WI38 (cell line): ENCODE measurements around the gene TTLL4.

Experiments
- H3K4me3 ChIP-seq: 2 replicates; pipeline ENCODE4 v1.5.1; 2011; ENCODE audit warnings: low read depth, mild to moderate bottlenecking, control low read depth, low read length
- TF ChIP-seq, protein P1 (sequence below): IDR thresholded peaks from 2 replicates; pipeline ENCODE4 v1.5.1; 2012; ENCODE audit warnings: low read depth, mild to moderate bottlenecking, control low read depth, low read length

TTLL4 gene

DNA sequence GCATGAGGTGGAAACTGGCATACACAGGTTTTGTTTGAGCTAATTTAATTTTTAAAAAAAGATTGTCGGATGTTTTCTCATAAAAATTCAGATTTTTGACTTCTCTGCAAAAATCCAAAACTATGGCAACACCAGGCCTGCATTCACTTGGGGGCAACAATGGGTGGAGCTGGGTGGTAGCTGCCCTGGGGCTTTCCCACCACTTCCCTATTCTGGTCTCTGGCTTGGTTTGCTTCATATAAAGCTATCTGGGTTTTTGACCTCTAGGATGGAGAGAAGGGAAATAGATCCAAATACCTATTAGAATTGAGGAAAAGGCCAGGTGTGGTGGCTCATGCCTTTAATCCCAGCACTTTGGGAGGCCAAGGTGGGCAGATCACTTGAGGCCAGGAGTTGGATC, 65.9 kb downstream of the TTLL4 start:
- H3K4me3 ChIP-seq, result no peak overlapping the region
- TF ChIP-seq, protein P1, sequence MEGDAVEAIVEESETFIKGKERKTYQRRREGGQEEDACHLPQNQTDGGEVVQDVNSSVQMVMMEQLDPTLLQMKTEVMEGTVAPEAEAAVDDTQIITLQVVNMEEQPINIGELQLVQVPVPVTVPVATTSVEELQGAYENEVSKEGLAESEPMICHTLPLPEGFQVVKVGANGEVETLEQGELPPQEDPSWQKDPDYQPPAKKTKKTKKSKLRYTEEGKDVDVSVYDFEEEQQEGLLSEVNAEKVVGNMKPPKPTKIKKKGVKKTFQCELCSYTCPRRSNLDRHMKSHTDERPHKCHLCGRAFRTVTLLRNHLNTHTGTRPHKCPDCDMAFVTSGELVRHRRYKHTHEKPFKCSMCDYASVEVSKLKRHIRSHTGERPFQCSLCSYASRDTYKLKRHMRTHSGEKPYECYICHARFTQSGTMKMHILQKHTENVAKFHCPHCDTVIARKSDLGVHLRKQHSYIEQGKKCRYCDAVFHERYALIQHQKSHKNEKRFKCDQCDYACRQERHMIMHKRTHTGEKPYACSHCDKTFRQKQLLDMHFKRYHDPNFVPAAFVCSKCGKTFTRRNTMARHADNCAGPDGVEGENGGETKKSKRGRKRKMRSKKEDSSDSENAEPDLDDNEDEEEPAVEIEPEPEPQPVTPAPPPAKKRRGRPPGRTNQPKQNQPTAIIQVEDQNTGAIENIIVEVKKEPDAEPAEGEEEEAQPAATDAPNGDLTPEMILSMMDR, result no peak

DNA sequence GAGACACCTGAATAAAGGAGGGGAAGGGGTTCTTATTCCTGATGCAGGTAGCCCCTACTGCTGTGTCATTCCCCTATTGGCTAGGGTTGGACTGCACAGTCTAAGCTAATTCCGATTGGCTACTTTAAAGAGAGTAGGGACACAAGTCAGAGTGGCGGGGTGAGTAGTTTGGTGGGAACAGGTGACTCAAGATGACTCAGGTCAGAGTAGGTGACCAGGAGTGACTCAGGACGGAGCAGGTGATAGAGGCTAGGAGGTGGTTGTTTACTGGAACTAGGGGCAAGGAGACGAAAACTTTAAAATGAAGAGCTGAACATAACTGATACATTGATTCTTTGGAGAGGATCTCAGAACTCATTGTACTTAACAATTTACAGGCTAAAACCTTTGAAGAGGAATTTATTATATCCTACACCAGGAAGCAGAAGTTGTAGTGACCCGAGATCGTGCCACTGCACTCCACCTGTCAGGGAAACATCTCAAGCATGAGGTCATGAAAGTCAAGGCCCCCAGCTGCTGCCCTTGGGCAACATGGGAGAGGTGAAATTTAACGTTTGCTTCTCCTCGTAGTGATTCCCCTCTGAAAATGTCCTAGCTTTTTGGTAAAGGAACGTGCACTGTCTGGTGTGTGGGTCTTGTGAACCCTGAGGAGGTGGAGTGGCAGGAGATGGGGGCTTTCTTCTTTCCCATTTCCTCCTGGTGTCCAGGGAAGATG, 66.8 kb downstream of the TTLL4 start:
- H3K4me3 ChIP-seq, result no peak overlapping the region
- TF ChIP-seq, protein P1, result no peak

DNA sequence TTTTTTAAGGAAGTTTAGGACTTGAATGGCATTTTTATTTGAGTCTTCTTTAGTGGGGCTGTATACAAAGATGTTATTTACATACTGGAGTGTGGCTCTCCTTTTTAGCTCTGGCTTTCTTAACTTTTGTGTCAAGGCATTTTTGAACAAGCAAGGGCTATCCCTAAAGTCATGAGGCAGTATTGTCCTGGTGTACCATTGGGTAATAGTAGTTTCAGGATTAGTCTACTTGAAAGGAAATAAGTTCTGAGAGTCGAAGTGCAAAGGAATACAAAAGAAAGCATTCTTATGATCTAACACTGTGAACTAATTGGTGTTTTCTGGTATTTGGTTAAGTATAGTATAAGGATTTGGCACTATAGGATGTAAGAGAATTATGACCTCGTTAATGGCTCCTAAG, 69.4 kb downstream of the TTLL4 start:
- TF ChIP-seq, protein P1, result no peak
- no peak overlapping the region for H3K4me3 ChIP-seq

DNA sequence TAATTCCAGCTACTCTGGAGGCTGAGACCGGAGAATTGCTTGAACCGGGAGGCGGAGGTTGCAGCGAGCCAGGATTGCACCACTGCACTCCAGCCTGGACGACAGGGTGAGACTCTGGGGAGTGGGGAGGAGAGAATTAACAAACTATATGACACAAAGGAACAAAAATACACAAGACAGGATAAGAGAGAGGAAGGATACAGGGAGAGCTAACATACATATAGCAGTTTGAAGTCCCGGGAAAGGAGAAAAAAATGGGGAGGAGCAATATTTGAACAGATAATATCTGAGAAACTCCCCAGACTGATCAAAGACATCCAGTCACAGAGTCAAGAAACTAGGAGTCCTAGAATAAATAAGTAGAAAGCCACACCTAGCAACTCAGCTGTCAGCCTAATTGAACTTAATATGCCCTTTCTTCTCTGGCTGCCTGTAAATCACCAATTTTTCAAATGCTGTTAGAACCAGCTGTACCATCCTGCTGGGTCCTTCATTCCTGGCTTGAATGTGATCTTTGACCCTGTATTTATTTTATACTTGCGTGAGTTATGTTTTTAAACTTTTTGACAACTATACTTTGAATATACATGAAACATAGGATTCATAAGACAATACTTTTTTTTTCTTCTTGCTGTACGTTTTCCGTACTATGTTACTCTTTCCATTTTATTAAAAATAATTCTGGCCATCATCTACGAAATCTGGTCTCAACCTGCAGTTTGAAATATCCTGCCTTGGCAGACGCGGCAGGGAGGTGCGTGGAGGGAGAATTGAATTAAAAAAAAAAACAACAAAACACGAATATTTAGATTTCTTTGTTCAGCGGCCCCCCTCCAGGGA, 70.4 kb downstream of the TTLL4 start:
- TF ChIP-seq, protein P1, result no peak
- peak overlapping the region; percentile 61 for H3K4me3 ChIP-seq

DNA sequence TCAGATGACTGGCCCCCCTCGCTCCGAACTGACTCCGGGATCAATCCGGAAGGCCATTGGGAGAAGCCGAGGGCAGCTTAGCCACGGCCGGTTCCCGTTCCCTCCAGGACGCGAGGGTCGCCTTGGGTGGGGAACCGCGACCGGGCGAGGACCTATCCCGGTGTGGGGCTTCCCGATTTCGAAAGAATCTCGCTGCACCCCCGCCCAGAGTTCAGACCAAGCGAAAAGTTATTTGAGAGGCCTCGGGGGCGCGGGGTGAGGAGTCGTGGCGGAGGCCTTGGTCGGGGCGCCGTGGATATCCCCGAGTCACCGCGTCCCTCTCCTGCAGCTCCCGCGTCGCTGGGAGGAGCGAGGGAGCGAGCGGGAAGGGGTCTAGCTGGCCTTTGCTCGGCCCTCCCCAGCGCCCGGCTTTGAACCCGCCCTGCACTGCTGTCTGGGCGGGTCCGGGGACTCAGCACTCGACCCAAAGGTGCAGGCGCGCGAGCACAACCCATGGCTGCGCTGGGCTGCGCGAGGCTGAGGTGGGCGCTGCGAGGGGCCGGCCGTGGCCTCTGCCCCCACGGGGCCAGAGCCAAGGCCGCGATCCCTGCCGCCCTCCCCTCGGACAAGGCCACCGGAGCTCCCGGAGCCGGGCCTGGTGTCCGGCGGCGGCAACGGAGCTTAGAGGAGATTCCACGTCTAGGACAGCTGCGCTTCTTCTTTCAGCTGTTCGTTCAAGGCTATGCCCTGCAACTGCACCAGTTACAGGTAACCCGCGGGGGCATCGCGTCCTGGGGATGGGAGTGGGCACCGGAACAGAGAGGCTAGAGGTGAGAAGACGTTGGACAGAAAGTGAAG, 71.3 kb downstream of the TTLL4 start, which contains the start of gene CYP27A1:
CYP27A1 (plus strand) TSS at position 457 of the 837 bp plus-strand sequence; CDS start at position 493, 36 bp downstream.
- H3K4me3 ChIP-seq, result peak within 1 kb of the TSS; percentile 61

DNA sequence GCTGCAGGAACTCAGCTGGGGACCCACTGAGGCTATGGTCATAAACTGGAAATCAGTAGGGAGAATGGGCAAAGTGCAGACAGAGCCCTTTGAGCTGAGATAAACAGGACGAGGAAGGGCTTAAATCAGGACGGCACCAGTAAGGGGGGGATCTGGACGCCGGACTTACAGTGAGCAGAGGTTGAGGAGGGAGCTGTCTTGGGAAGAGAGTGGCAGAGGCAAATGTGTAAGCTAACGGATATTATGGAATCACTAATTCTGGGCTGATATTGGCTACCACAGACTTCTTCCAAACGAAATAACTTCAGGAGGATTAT, 71.9 kb downstream of the TTLL4 start:
- H3K4me3 ChIP-seq, result peak overlapping the region; percentile 61
- TF ChIP-seq, protein P1, result no peak

More for the DNA sequence above, 71.3 kb downstream of the TTLL4 start, which contains the start of gene CYP27A1:
- TF ChIP-seq, protein P1, result no peak
